ENCODE data around the gene DIAPH3.
A peak's percentile ranks its signal among the peaks of the same experiment; 100 is the strongest.
"Not testable (repeated sequence)": the region's sequence is repeated elsewhere in the genome, so short reads cannot be mapped to it uniquely, and the experiment has no call there.

DIAPH3 gene

GRCh38 chr13:60163478-60164233 is at the start of gene DIAPH3:
Gene DIAPH3, minus strand, starts transcription at chr13:60163928. Its CDS starts 162 bp downstream, at chr13:60163766.
- peak; percentile 97 for DNase-seq

- no peak for DNase-seq
These were observed 49.6 kb upstream of the DIAPH3 start for GRCh38 chr13:60213236-60213744.

GRCh38 chr13:60211548-60211947 is 47.8 kb upstream of the DIAPH3 start:
- DNase-seq = no peak

- no peak for DNase-seq
These were observed 47.0 kb upstream of the DIAPH3 start for GRCh38 chr13:60210510-60211330.

GRCh38 chr13:60205499-60205898 is 41.8 kb upstream of the DIAPH3 start:
- DNase-seq = not testable (repeated sequence)

GRCh38 chr13:60201286-60201685 is 37.6 kb upstream of the DIAPH3 start:
- no peak for DNase-seq

GRCh38 chr13:60195893-60196292 is 32.2 kb upstream of the DIAPH3 start:
- not testable (repeated sequence) for DNase-seq

GRCh38 chr13:60182907-60183306 is 19.2 kb upstream of the DIAPH3 start:
- DNase-seq = no peak

- no peak for DNase-seq
These were observed 14.6 kb upstream of the DIAPH3 start for GRCh38 chr13:60178327-60178726.

- no peak for DNase-seq
These were observed 11.8 kb upstream of the DIAPH3 start for GRCh38 chr13:60175571-60175970.

- DNase-seq = no peak
These were observed 10.4 kb upstream of the DIAPH3 start for GRCh38 chr13:60174113-60174512.

- DNase-seq = no peak
These were observed 8.4 kb upstream of the DIAPH3 start for GRCh38 chr13:60172111-60172510.

GRCh38 chr13:60170414-60170813 is 6.7 kb upstream of the DIAPH3 start:
- no peak for DNase-seq

- no peak for DNase-seq
These were observed 5.7 kb upstream of the DIAPH3 start for GRCh38 chr13:60169239-60170031.

GRCh38 chr13:60167121-60167520 is 3.4 kb upstream of the DIAPH3 start:
- no peak for DNase-seq

- DNase-seq = no peak
These were observed 1.8 kb upstream of the DIAPH3 start for GRCh38 chr13:60165391-60166099.

GRCh38 chr13:60164234-60164889 is 634 bp upstream of the DIAPH3 start:
- DNase-seq = no peak

- no peak for DNase-seq
These were observed 1.6 kb downstream of the DIAPH3 start for GRCh38 chr13:60162096-60162495.

- no peak for DNase-seq
These were observed 5.4 kb downstream of the DIAPH3 start for GRCh38 chr13:60158321-60158801.

- no peak for DNase-seq
These were observed 7.8 kb downstream of the DIAPH3 start for GRCh38 chr13:60155978-60156377.

GRCh38 chr13:60152904-60153303 is 10.8 kb downstream of the DIAPH3 start:
- no peak for DNase-seq

- DNase-seq = no peak
These were observed 11.6 kb downstream of the DIAPH3 start for GRCh38 chr13:60152114-60152513.
